ENCODE data around the gene NCOR2. TPM values are rescaled to one million over a fixed set of nuclear protein-coding genes. Genes with fewer than 3 reads are reported as not detected.
A peak's percentile ranks its signal among the peaks of the same experiment; 100 is the strongest.

Gene NCOR2
- total RNA-seq, 2 donors from 2014 or later, result 228 to 229 TPM

DNA sequence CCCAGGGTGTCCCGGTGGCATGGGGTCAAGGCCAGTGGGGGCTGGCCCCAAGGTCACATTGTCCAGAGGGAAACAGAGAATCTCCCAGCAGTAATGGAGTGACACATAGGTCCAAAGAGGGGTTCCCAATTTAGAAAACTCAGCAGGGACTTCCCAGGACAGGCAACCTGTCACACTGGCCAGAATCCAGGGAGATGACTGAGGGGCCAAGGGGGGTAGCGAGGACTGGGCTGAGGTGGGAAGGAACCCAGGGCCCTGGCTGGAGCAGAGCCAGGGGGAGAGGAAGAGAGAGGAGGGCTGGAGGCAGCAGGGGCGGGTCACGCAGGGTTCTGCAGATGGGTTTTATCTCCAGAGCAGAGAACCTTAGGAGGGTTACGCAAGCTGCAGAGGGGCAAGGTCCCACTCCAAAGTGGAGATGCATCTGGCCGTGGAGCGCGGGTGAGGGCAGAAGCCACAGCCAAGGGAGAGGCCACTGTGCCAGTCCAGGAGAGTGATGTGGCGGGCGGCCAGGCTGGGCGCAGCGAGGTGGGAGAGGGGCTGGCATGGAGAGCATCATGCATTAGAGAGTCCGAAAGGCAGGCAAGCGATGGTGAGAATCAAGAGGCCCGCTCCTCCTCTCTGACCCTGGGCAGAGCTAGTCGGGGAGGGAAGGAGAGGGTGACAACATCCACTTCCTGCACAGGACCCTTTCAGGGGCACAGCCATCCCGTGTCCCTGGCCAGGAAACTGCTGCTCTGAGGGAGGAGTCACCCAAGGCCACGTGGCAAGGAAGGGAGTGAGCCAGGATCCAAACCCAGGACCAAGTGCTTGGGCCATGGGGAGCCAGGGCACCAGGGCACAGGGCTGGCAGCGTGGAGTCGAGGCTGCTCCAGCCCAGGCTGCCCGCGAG lies 29.0 kb downstream of the NCOR2 start:
- no peaks in the 10 kb centered on the region for H3K9me3 ChIP-seq
- peak overlapping the region; percentile 10 for H3K4me3 ChIP-seq
- no peaks in the 10 kb centered on the region for H3K27me3 ChIP-seq (replicated peaks; ENCODE audit: insufficient read depth)
- DNase-seq (ENCODE audit: low spot score) (no peak), ATAC-seq (ENCODE audit: insufficient number of reproducible peaks, low FRiP score, low read depth) (no peak)
- TF ChIP-seq, protein P1, sequence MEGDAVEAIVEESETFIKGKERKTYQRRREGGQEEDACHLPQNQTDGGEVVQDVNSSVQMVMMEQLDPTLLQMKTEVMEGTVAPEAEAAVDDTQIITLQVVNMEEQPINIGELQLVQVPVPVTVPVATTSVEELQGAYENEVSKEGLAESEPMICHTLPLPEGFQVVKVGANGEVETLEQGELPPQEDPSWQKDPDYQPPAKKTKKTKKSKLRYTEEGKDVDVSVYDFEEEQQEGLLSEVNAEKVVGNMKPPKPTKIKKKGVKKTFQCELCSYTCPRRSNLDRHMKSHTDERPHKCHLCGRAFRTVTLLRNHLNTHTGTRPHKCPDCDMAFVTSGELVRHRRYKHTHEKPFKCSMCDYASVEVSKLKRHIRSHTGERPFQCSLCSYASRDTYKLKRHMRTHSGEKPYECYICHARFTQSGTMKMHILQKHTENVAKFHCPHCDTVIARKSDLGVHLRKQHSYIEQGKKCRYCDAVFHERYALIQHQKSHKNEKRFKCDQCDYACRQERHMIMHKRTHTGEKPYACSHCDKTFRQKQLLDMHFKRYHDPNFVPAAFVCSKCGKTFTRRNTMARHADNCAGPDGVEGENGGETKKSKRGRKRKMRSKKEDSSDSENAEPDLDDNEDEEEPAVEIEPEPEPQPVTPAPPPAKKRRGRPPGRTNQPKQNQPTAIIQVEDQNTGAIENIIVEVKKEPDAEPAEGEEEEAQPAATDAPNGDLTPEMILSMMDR (IDR thresholded peaks at IDR 0.05), result no peak
- peaks cover 40 to 48% of the 10 kb centered on the region in 2 donors for H3K4me1 ChIP-seq (ENCODE audit: control insufficient read depth in 1 of 2, low read depth in 2 of 2)
- no peak overlapping the region for H3K27ac ChIP-seq
- H3K36me3 ChIP-seq, result peaks cover 5% of the 10 kb centered on the region

GRCh38 chr12:124537525-124538193 lies 29.8 kb downstream of the NCOR2 start:
- no peak for ATAC-seq (ENCODE audit: insufficient number of reproducible peaks, low FRiP score, low read depth)
- Histone ChIP-seq H3K27ac (peak overlapping the region in 1 of 2 donors; percentile 0), H3K27me3 (replicated peaks; ENCODE audit: insufficient read depth) (no peaks in the 10 kb centered on the region), H3K4me1 (ENCODE audit: control insufficient read depth in 1 of 2, low read depth in 2 of 2) (peaks cover 34 to 41% of the 10 kb centered on the region in 2 donors), H3K36me3 (peaks cover 10% of the 10 kb centered on the region), H3K4me3 (no peak overlapping the region), H3K9me3 (no peaks in the 10 kb centered on the region)
- TF ChIP-seq, protein P1 (IDR thresholded peaks at IDR 0.05), result no peak
- DNase-seq (ENCODE audit: low spot score), result no peak

GRCh38 chr12:124536641-124537040 lies 30.8 kb downstream of the NCOR2 start:
- H3K27ac ChIP-seq, result no peak overlapping the region
- DNase-seq (ENCODE audit: low spot score) (no peak), ATAC-seq (ENCODE audit: insufficient number of reproducible peaks, low FRiP score, low read depth) (no peak)
- no peak overlapping the region for H3K4me3 ChIP-seq
- TF ChIP-seq, protein P1 (IDR thresholded peaks at IDR 0.05), result no peak
- no peaks in the 10 kb centered on the region for H3K9me3 ChIP-seq
- peaks cover 15% of the 10 kb centered on the region for H3K36me3 ChIP-seq
- no peaks in the 10 kb centered on the region for H3K27me3 ChIP-seq (replicated peaks; ENCODE audit: insufficient read depth)
- H3K4me1 ChIP-seq (ENCODE audit: control insufficient read depth in 1 of 2, low read depth in 2 of 2), result peaks cover 27 to 32% of the 10 kb centered on the region in 2 donors

DNA sequence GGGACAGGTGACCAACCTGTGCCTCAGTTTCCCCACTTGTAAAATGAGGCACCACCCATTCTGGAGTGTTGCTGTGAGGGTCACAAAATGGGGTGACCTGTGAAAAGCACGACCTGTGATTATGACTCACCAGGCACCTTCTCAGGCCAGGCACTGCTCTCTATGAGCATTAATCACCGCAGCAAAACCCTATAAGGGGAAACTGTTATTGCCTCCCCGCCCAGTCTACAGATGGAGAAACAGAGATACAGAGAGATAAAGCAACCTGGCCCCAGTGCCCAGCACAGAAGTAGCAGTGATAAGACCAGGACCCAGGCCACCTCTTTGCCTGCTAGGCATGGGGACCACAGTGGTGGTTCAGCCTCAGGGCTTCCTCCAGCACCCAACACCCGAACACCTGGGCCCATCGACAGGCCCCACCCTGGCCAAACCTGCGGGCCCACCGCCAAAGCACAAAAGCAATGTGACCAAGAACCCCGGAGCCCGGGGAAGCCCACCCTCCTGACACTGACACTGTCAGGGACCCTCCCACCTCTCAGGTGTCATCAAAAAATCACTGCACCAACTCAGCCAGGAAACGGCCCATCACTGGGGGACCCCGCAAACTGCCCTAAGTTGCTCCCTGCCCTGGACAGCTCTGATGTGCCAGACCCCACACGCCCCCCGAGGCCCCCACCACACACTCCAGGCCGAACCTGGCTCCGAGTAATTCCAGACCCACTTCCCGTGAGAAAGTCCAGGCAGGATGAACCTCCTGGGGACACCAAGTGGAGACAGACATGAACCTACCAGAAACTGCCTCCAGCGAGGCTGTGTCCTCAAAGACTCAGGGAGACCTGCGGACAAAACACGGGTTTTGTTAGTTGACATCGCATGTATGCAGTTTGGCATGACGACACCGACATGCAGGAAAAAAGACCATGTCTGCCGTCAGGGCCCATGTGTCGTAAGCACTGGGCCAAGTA lies 32.4 kb downstream of the NCOR2 start:
- no peaks in the 10 kb centered on the region for H3K27me3 ChIP-seq (replicated peaks; ENCODE audit: insufficient read depth)
- H3K9me3 ChIP-seq, result no peaks in the 10 kb centered on the region
- DNase-seq (ENCODE audit: low spot score) (no peak), ATAC-seq (ENCODE audit: insufficient number of reproducible peaks, low FRiP score, low read depth) (no peak)
- no peak overlapping the region for H3K27ac ChIP-seq
- no peak overlapping the region for H3K4me3 ChIP-seq
- TF ChIP-seq, protein P1 (IDR thresholded peaks at IDR 0.05), result no peak
- H3K36me3 ChIP-seq, result peaks cover 15% of the 10 kb centered on the region
- peaks cover 26 to 31% of the 10 kb centered on the region in 2 donors for H3K4me1 ChIP-seq (ENCODE audit: control insufficient read depth in 1 of 2, low read depth in 2 of 2)

Data from thoracic aorta (tissue), 2 donors.